GM21825 (cell line): Measurements from ENCODE around the gene ATXN10.
"Not testable (repeated sequence)": the region's sequence is repeated elsewhere in the genome, so short reads cannot be mapped to it uniquely, and the experiment has no call there.

Source experiments
- ATAC-seq: cut with Tn5 transposase; IDR thresholded peaks from one replicate; pipeline ENCODE4 v1.9.1; 2021; ENCODE audit warnings: mild to moderate bottlenecking, moderate library complexity; ENCODE audit not compliant: unreplicated experiment

The ATXN10 gene

DNA sequence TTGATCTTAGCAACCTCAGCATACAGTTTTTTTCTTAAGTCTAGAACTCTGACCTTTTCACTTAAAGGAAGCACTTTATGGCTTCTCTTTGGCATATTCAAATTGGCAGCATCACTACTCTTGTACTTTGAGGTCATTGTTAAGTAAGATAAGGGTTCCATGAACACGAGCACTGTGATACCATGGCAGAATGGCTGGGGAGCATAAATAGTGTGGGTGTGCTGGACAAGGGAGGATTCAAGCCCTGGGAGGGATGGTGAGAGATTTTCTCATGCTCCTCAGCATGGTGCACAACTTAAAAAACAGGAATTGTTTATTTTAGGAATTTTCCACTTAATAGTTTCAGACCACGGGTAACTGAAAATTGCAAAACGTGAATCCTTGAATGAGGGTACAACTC, 111.4 kb downstream of the ATXN10 start:
- no peak for ATAC-seq

DNA sequence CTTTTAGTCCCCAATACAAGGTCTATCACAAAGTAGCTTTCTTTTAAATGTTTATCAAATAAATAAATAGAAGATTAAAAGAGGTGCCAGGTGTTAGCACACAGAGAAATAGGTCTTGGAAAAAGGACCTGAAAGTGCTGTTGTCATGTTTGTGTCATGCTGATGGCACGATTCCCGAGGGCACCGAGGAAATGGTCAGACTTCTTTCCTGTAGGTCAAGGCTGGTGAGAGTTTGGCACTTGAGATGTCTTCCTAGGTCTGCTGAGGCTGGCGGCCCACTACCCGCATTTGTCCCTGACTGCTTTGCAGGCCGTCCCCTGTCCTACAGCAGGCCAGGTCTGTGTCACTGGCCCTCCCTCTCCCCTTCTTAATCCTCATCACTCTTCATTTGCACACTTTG, 112.1 kb downstream of the ATXN10 start:
- ATAC-seq: no peak

DNA sequence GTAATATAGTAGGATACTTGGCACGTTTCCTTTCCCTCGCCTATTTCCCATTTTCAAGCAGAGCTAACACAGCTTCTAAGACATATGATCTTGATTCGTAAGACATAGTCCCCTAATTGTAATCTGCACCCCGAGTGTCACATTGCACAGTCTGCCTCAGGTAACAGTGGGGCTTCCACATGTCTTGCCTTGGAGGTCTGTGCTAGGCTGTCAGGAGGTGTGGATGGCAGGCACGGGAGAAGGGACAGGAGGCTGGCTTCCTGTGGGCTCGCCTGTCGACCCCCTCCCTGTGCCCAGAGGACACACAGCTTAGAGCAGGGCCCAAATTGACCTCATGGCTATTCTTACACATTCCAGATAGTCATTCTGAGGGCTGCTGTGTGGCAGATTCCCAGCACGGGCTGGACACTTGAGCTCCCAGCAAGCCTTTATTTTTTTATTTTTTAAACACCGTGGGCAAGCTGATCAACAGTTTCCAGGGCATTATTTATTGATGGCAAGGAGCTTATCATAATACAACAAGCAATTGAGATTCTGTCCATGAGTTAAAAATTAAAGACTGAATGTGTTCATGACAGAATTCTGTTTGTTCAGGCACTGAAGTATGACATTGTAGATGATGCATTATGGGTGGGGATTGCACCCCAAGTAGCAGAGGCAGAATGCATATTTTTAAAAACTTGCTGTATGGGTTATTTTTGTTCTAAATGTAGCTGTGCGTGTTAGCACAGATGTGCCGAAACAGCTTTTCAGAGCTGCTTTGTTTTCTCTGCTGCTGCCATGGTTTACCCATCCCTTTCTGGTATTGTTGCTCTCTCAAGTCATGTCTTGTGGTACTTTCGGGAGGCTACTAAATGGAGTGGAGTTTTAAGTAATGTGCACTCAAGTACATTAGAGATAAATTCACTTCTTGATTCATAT, 113.0 kb downstream of the ATXN10 start:
- no peak for ATAC-seq

DNA sequence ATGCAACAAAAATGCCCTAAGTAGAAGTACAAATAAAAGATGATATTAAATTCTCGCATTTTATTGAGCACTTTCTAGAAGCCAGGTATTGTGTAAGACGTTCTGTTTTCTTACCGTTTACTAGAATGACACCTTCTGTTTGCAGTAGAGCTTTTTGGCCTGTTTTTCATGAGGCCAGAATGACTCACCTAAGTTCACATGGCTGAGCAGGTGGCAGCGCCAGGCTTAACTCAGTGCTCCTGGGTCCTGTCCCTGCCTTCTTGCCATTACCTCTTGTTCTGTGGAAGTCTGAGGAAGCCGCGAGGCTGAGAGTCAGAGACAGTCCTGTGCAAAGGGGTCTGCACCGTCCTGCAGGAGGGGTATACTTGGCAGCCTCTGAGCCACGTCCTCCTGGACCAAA, 113.8 kb downstream of the ATXN10 start:
- no peak for ATAC-seq

DNA sequence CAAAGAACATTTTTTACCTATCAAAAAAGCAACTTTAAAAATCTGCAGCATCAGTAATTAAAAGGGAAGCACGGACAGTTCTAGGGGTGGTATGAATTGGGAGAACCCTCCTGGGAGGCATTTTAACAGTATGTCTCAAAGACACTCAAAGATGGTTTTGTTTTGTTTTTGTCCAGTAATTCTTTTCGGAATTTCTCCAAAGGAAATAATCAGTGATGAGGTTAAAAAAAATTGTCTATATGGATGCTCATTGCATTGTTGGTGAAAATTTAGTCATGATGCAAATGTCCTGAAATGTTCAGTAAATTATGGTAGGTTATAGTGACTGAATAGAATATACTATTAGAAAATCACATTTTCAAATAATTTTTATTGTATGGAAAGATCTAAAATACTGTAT, 115.1 kb downstream of the ATXN10 start:
- no peak for ATAC-seq

DNA sequence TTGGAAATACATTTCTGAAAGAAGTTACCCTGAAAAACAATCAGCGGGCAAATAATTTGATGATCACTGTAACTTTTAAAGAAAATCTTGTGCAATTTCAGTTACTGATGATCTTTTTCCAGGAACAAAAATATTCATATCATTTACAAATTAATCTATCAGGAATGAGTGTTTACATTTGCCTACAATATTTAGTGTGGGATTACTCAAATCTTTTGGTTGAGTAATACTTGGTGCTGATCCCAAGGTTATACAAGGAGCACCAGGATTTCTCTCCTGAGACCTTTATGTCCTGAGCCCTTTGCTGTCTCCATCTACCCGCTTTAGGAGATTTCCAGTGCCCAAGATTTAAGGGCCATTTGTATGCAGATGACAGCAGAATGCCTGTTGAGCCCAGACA, 116.1 kb downstream of the ATXN10 start:
- ATAC-seq: no peak

DNA sequence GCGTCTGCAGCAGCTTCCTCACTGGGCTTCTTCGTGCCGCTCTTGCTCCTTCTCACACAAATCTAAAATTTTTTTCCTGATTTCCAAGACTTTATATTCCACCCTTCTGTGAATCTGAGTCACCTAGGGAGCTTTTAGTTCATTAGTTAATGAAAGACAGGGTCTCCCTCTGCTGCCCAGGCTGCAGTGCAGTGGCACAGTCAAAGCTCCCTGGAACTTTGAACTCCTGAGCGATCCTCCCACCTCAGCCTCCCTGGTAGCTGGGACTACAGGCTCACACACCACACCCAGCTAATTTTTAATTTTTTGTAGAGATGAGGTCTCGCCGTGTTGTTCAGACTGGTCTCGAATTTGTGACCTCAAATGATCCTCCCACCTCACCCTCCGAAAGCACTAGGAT, 116.9 kb downstream of the ATXN10 start:
- ATAC-seq: no peak

DNA sequence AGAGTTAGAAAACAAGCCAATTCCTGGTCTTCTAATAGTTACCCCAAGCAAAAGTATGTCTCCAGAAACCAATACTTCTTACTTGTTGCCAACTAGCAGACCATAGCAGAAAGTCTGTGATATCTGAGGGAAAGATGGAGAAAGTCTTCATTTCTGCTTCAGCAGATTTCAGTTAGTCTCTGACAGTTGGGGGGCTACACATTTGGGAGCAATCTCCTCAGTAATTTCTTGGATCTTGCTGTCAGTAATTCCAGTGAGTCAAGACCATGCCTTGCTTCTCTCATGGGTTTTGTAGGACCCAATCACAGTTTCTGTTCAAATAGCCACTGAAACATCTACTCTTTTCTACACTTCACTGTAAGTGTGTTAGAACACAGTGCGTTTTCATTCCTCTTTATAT, 118.8 kb downstream of the ATXN10 start:
- no peak for ATAC-seq

DNA sequence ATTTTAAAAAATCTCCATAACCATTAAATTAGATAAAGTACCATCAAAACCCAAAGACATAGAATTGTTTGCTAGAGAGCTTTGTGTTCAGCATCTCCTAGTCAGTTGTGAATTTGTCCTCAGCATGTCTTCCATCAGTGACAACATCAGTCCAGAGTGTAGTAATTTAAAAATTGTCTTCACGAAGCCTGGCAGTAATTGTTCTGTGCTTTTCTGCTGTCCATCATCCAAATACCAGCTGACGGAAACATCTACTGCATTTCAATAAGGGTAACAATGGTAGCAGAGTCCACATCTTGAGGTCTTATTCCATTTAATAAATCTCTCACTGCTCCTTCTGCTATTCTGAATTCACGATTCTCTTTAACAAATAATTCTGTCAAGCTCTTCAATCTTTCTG, 121.5 kb downstream of the ATXN10 start:
- ATAC-seq: no peak

DNA sequence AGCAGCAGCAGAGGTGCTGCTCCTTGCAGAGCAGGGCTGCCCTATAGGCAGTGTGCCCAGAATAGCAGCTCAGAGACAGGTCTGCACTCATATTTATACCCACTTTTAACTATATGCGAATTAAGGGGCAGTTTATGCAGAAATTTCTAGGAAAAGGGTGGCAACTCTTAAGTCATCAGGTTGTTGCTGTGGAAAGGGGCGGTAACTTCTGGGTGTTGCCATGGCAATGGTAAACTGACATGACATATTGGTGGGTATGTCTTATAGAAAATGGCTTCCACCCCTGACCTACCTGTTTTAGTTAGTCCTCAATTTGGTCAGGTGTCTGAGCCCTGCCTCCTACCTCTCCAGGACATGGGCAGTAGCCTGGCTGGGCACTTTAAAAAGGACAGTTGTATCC, 122.3 kb downstream of the ATXN10 start:
- ATAC-seq: no peak

DNA sequence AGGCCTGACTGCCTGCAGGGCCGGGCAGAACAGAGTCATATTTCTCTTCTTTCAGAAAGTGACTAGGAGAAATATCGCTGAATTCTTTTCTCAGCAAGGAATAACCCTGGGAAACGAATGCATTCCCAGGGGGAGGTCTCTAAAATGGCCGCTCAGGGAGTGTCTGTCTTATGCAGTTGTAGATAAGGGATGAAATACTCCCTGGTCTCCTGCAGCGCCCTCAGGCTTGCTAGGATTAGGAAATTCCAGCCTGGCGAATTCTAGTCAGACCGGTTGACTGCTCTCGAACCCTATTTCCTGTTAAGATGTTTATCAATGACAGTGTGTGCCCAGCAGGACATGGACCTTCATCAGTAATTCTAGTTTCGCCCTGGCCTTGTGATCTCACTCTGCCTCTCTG, 124.4 kb downstream of the ATXN10 start:
- ATAC-seq: not testable (repeated sequence)

DNA sequence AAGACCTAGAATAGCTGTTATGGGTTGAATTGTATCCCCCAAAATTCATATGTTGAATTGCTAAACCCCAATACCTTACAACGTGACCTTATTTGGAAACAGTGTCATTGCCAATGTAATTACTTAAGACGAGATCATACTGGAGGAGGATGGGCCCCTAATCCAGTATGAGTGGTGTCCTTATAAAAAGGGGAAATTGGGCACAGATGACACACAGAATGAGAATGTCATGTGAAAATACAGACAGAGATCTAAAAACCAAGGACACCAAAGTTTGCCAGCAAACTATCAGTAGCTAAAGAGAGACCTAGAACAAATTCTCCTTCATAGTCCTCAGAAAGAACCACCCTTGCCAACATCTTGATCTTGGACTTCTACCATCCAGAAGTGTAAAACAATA, 127.7 kb downstream of the ATXN10 start:
- no peak for ATAC-seq

DNA sequence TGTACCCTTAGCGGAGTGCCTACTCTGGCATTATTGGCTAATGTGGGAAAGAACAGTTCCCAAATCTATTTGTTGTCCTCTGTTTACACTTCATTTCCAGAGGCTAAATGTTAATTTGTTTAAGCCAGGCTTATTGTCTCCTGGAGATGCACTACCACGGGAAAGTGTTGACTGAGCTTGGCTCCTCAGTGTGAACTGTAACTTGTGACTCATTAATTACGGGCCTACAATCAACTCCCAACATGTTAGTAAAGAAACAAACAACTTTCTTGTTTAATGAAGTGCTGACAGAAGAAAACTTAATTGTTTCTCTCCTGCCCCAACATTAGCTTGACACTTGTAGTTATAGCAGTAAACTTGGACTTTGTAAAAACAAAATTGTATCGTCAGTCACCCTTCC, 130.4 kb downstream of the ATXN10 start:
- ATAC-seq: no peak

DNA sequence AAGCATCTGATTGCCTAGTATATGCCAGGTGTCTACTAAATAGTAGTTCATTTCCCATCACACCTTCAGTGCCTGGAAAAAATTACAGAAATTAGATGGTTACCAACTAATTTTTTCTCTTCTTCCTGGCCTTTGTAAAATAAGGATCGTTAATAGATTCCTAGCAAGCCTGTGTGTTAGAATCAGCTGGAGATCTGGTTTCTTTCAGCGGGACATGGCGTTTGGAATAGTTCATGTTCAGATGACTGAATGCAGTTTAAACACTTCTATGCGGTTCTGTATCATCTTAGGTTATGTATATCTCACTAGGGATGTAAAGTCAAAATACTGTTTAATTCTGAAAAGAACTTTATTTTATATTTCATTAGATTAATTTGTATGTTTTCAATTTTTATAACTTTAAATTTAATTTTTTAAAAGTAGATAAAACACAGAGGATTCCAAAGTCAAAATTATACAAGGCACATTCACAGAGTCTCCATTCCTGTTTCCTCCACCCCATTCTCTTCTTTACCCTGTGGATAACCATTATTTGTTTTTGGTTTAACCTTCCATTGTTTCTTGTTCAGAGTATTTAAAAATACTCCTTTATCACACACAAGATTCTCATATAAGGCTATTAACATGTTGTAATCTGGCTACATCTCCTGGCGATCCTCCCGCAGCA, 132.8 kb downstream of the ATXN10 start:
- ATAC-seq: no peak

DNA sequence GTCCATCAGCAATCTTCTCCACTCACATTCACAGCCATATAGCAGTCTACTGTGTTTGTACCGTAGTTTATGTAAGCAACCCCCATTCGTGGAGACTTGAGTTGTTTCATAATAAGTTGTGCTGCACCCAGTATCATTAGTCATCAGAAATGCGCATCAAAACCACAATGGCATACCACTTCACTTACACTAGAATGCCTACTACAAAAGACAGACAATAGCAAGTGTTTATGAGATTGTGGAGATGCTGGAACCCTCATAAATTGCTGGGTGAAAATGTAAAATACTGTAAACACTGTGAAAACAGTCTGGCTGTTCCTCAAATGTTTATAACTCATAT, 133.3 kb downstream of the ATXN10 start:
- ATAC-seq: no peak

DNA sequence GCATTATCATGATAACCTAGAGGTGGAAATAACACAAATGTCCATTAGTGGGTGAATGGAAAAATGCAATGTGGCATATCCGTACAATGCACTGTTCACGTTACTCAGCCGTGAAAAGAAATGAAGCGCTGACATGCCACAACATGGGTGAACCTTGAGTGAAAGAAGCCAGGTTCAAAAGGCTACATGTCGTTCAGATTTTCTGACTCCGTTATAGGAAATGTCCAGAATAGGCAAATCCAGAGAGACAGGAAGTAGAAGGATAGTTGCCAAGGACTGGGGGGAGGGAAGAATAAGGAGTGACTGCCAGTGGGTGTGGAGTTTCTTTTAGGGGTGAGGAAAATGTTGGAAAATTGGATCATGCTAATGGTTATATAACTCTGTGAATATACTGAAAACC, 133.8 kb downstream of the ATXN10 start:
- no peak for ATAC-seq

DNA sequence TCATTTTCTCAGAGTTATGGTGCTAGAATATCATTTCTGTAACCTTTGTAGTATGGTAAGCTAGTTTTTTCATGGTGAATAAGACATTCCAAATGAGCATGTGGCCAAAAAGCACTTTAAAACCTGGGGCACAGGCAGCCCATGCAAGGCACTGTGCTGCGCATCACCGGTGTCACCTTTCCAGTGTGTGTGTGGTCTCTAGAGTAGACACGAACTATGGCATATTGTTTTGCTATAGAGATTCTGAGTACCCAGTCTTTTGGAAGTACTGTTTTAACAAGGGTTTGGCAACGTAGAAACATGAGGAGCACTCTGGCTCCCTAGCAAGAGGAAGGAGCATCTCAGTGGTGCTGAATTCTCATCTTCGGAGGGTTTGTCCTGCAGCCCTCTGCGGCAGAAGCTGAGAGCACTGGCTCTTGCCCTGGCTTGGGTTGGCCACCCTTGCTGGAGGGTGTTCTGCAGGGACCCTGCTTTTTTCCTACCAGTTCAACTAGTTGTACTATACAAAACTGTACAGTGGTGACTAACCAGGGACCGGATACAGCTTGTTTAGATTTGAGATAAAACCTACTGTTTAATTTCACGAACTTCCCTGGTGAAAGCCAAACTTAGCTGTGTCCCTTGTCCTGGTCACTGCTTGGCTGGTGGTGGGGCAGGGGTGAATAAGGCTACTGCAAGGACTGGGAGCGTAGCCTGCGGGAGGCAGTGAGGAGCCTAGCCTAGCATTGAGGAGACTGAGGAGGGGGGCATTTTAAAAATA, 135.7 kb downstream of the ATXN10 start:
- ATAC-seq: no peak

DNA sequence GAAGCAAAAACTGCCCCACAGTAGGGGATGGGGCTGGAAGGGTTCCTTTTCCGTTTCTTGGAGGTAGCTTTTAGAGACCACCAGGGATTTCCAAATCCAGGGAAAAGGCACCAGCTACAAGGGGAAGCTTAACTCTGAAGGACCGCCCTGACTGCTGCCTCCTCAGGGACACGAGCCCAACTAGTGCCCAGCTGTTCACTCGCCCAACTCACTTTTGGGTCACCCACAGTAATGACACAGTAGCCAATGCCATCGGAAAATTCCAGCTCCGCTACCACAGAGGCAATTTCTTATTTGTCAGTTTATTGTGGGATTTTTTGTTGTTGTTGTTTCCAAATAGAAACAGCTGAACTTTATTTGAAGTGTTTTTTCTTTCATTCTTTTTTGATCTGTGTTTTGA, 141.3 kb downstream of the ATXN10 start:
- no peak for ATAC-seq

DNA sequence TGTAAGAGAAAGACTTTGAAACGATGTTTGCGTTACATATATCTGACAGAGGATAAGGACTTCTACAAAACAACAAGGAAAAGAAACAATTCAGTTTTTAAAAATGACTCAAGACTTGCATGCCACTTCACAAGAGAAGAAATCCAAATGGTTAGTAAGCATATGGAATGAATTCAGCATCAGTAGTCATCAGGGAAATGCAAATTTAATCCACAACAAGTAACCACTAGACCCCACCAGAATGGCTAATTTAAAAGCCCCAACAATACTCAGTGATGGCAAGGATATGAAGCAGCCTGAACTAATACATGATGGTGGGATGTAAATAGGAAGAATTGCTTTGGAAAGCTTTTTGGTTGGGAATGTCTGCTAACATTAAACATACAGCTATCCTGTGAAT, 142.6 kb downstream of the ATXN10 start:
- no peak for ATAC-seq

DNA sequence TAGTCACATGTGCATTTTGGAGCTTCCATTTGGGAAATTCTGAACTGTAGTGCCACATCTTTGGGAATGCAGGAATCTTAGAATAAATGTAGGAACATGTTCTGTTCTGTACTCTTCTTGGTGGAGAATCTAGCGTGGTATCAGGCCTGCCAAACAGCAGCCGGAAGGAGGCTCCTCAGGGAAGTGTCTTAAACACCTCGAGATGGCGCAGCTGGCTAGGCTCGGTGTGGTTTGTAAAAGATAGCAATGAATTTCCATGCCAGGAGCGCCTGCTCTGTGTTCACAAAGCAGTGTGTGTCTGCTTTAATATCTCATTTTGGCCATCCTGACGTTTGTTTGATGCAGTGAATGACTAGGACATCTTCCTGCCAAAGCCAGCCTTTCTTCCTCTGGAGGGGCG, 145.1 kb downstream of the ATXN10 start:
- ATAC-seq: no peak

DNA sequence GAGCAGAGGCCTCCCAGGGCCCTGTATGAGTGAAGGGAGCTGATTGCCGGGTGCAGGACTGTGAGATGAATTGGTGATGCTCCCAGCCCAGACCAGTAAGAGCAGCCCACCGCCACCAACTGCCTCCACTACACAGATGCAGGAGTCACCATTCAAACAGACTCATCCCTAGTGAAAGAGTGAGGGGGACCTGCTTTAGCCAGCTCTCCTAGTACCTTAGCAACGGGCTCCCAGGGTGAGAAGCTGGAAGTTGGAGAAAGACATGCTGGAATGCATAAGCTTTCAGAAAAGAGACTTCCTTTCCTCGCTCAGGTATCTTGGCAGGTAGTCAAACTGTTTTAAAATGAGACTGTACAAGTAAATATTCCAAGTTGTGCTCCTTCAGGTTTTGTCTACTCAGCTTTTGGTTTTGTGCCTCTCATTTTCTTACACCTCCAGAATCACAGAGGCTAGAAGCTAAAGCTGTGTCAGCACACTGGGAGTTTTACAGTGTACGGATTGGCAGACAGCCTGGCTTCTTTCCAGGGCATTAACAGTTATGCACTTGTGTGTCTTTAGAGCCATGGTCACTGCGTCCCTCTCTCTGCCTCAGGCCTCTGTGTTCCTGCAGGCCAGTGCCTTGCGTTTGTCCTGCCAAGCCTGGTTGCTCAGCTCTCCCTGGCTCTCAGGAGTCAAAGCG, 146.2 kb downstream of the ATXN10 start:
- ATAC-seq: no peak
